Esophagus mucosa (tissue), 1 donor: ENCODE data around the gene MGMT. TPM values are rescaled to one million over a fixed set of nuclear protein-coding genes. Genes with fewer than 3 reads are reported as not detected.

Experiments used
- ATAC-seq: fragments of 200-7000 bp; cut with Tn5 transposase; one replicate; pipeline ENCODE4 v1.9.1; 2020
- total RNA-seq: library from RNA; stranded (reverse); gene quantifications from one replicate; pipeline ENCODE4 v1.2.4, GENCODE V29; 2023
- donor health status: DM: yes; HTN: yes; CAD: no.

MGMT gene
- total RNA-seq, 1 donor from 2014 or later, result 16.5 TPM

DNA sequence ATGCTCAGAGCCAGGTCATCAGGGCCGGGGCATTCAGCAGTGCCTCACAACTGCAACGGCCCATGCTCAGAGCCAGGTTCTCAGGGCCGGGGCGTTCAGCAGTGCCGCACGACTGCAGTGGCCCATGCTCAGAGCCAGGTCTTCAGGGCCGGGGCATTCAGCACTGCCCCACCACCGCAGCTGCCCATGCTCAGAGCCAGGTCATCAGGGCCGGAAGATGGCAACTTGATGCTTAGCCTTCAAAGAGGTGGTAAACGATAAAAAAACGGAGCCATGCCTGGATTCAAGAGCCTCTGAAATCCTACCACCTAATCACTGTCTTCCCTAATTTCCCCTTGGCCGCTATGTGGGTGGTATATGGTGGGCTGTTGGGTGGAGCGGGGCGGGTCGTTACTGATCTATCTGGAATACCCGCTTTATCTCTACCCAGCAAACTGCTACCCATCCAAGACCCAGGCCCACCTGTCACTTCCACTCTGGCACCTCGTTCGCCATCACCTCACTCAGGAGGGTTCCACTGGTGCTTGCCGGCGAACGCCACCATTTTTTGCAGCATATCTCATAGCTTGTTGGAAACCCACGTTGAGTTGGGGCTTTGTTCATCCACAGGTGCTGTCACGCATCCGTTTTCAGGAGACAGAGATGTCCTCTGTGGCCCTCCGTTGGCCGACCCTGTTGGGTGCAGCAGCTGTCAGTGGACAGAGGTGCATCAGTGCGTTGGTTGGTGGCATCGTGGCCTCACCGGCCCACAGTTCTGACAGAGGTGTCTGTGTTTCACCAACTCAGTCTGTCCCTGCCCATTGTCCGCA, 275.9 kb downstream of the MGMT start:
- no peak for ATAC-seq

DNA sequence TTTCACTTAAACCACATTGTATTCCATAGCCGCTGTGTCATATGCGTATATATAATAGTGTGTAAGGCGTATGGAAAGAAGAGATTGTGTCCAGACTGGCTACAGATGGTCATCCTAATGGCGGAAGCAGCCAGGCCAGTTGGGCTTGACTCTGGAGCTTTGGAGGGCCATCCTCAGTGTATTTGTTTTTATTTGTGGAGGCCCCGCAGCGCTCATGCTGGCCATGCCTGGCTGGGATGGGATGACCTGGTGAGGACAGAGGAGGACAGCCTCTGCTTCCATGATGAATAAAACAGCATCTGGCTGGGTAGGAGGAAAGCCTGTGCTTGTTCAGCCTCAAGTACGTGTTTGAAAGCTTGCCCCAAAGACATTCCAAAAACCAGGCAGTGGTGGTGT, 276.7 kb downstream of the MGMT start:
- no peak for ATAC-seq

DNA sequence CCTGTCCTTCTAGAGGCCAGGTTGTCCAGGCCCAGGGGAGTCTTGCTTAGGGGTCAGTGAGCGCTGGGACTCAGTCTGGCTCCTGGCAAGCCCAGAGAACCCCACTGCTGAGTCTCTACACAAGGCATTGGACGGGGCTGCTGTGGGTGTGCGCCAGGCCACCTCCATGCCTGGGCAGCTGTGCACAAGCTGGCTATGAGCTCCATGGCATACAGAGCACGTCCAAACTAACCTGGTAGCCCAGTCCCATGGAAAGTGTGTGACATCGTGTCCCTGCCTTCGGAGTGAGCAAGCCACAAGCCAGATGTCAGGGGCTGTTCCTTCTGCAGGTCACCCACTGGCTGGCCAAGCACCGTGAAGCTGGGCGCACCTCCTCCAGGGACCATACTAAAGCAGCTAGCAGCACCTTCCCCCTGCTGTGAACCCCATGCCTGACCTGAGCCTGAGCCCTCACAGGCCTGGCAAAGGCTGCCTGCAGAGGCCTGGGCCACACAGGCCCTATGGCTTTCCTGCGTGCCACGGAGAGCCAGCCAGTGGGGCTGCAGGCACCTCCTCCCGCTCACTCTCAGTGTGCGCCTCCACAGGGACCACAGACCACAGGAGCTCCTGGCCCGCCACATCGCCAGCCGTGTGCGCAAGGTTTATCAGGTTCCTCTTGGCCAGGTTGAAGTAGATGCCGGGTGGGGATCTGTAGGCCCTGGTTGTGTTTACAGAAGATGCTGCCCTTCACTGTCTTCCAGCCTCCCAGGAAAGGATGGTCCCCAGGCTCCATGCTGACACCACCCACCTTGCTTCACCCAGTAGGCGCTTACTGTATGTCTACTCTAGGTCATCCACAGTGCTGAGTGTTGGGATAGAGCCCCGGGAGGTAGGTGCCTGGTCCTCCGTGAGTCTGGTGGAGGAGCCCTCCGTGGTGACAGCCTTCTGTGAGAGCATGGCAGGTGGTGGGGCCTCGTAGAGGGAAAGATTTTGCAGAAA, 277.4 kb downstream of the MGMT start:
- no peak for ATAC-seq

DNA sequence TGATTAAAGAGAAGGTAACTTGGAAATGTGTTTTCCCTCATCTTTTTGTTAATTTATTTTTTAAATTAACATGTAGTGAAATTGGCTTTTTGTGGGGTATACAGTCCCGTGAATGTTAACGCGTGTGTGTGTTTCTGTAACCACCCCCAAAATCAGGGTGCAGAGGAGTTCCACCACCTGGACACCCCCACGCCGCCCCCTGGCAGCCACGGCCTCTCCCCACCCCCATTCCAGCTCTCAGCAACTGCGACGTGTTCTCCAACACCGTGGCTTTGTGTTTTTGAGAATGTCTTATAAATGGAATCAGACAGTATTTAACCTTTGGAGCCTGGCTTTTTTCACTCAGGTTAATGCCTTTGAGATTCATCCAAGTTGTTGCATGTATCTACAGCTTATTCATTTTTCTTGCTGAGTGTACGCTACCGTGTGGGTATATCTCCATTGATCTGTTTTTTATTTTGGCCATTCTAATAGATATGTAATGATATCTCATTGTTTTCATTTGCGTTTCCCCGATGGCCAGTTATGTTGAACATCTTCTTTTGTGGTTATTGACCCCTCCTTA, 278.2 kb downstream of the MGMT start:
- ATAC-seq, result no peak

DNA sequence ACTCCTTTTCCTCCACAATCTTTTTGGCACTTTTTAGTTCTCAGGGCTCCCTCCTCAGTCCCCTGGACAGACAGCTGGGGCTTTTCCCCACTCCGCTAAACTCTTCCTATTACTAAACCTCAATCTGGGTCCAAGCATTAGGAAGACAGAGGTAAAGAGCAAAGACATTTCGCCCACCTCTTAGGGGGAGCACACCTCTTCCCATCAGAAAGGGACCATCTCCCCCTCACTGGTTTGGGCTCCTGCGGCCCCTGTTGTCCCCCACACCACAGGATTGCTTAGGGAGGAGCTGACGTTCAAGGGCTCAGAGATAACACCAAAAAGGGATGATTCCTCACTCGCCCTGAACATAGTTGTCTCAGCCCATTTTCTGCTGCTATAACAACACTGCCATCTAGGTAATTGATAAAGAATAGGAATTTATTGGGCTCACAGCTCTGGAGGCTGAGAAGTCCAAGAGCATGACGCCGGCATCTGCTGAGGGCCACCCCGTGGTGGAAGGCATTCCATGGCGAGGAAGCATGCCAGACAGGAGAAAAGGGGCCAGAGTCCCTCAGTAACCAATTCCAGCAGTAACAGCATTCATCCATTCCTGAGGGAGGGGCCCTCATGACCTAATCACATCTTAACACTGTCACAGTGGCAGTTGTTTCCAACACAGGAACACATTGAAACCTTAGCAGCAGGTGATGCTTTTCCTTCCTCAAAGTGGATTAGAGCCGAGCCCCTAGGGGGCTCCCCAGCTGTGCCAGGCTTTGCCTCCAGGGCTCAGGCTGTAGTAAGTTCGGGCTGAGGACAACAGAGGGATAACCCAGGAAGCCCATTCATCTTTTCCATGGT, 287.4 kb downstream of the MGMT start:
- ATAC-seq, result no peak

DNA sequence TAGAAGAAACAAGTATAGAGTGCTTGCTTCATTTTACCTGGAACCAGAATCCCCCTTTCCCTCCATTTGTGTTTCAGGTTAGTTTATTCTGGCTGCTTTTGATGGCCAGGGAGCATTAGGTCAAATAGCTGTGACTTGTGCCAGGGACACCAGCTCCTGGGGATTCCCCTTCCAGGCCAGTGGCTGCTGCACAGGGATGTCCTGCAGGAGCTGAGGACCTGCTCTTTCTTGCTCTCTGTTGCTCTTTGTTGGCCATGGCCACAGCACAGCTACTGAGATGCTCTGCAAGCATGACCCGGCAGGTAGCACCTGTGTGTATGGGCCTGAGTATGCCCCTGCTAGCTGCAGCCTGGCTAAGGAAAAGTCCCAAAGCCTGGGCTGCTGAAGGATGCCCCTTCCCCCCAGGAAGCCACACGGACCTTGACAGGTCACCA, 288.1 kb downstream of the MGMT start:
- ATAC-seq, result no peak

DNA sequence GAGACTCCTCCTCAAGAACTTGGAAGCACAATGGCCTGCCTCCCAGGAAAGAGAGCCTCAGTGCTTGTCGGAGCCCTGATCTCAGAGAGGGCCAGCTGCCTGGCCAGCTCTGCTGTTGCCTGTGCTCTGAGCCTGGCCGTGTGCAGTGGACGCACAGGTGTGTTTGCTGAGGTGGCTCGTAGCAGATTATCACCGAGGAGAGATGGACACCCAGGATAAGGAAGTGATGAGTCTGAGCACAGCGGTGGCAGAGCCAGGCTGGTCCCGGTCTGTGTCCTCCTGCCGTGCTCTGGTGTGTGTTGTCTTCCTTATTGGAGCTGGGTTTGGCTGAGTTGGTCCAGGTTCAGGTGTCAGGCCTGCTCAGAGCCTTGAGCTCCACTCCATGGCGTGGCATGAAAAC, 288.6 kb downstream of the MGMT start:
- no peak for ATAC-seq

DNA sequence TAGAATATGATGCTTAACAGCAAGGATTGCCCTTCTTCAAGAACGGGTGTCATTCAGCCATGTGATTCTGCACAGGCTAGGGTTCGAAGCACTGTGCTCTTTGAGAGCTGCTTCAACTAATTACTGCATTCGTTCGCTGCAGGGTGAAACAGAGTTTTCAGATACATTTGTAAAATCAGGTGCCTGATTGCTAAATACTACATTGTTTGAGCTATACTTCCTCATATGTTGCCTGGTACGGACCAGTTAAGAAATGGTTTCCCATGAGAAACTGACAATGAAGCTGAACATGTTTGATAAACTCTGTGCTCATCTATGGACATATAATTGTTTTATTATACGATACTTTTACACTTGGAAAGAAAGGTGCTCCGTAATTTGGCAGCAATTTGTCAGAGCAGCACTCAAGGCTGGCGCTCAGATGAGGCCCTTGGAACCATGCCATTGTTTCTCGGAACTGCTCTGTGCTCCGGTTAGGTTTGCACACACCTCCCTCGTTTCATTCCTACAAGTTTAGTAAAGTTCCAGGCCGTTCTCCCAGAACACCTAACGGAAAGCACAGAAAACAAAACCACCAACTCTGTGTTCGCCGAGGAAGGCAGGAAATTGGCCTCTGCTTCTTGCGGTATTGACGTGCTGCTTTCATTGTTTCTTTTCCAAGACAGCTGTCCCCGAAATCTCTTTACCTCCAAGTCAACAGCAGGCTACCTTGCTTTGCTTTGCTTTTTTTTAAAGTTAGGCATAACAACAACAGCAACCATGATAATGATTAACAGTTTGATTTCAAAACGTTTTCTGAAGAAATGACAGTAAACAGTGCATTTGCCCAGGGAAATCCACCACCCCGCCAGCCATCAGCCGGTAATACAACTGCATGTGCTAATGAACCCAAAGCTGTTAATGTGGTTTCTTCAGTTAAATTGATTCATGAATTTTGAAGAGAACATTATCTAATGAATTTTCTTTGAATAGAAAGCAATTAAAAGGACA, 290.2 kb downstream of the MGMT start:
- no peak for ATAC-seq

DNA sequence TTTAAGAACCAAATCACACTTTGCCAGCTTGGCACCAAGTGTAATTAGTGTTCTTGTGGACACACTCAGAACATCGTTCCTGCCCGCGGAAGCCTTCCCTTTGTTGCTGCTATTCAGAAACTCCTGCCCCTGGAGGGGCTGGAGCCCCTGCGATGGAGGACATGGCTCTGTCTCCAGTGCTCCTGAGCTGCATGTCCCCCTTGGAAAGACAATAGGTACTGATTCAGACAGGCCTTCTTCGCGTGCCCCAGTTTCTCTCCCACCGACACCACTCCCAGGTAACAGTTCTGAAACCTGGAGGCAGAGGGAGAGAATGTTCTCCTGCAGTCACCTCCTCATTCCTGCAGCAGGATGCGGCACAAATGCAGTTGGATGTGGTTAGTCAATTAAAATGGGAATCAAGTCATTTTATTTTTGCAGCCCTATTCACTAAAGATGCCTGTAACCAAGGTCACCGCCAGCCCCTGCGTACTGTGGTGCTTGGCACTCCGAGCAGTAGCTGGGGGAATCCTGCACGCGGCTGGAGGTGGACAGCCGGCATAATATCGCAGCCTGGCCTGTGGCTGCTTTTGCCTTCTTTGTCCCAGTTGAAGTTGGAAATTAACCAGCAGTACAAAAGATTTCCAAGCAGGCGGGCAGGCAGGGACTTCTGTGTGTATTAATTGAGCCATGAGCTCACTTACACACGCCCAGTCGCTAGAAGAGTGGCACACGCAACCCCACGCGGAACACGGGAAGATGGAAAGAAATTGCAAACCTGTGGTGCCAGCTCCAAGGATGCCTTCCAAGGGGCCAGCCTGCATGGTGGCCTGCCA, 291.4 kb downstream of the MGMT start:
- ATAC-seq, result no peak

DNA sequence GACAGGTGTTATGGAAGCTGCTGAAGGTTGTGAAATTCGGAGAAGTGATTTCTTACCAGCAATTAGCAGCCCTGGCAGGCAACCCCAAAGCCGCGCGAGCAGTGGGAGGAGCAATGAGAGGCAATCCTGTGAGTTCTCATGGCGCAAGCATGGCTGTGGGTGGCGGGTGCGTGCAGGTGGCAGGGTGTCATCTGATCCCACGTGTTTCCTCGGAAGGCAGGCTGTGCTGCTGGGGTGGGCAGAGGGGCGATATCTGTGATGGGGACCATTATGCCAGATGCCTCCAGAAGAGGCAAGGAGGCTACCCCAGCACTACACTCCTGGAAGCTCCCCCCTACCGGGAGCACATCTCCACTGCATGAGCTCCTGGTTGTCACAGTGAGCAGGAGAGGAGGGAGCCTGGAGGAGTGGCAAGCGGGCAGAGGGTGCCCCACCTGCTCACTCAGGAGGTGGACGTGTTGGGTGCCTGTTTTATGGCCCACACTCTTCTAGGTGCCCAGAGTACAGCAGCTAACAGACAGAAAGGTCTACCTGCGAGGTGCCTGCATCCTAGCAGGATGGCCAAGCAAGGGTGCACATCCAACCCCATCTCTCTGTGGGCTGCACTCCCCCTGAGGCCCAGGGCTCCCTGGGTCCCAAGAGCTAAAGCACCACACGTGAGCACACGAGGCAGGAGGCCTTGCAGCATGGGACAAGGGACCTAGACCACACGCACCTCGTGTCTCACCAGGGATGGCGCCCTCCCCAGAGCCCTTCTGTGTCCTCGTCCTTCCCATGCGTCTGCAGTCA, 292.4 kb downstream of the MGMT start:
- no peak for ATAC-seq

DNA sequence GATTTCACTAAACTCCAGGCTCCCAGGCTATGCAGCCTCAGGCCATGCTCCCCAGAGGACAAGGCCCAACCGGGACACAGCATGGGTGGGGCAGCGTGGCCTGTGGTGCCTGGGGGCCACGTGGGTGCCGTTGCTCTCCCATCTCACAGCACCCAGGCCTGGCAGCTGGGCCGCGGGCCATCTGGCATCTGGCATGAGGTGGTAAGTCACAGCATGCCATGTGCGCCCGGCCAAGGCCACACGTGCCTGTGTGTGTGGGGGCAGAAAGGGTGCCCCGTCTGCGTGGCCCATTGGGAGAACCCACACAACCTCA, 292.9 kb downstream of the MGMT start:
- ATAC-seq, result no peak

DNA sequence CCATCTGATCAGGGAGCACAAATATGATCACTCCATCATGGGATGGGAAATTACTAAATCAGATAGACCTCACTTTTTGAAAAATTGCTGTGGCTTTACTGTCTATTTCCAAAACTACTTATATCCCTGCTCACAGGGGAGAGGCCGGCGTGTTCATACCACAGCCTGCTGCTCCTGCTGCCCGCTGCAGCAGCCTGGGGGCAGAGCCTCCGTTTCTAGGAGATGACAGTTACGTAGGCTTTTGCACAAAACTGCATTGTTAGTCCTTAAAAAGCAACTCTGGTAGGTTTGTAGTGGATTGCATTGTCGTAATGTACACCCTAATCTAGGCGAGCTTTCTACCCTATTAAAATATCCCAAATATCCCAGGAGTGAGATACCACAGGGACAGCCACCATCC, 293.4 kb downstream of the MGMT start:
- ATAC-seq, result no peak

DNA sequence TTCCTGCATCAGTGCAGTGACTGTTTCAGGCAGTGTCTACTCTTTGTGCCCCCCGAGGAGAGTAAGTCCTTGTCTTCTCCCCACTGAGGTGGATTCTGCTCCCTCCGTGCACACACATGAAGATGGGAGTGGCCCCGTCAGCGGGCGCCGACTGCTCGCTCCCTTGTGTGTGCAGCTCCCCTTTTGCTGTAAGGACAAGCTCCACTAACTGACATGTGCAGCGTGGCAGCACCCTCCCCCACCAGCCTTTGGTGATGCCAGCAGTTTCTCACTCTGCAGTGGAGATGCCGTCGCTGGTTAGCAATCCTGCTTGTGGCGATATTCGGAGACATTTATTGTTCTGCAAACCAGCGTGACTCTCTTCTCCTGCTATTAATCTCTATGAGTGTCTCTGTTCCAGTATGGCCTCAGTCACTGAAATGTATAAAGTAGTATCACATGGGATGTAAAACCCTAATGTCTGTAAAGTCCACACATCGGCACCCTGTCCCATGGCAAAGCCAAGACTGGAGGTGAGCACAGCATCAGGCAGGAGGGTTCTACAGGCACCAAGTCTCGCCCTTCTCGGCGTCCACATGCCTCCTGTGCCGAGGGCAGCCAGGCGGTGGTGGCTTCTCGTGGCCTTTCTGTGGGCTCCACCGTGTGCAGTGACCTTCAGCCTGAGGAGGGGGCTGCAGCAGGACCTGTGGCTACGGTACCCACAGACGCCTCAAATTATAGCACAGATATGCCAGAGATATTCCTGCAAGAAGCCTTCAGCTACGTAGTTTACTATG, 294.3 kb downstream of the MGMT start:
- no peak for ATAC-seq

DNA sequence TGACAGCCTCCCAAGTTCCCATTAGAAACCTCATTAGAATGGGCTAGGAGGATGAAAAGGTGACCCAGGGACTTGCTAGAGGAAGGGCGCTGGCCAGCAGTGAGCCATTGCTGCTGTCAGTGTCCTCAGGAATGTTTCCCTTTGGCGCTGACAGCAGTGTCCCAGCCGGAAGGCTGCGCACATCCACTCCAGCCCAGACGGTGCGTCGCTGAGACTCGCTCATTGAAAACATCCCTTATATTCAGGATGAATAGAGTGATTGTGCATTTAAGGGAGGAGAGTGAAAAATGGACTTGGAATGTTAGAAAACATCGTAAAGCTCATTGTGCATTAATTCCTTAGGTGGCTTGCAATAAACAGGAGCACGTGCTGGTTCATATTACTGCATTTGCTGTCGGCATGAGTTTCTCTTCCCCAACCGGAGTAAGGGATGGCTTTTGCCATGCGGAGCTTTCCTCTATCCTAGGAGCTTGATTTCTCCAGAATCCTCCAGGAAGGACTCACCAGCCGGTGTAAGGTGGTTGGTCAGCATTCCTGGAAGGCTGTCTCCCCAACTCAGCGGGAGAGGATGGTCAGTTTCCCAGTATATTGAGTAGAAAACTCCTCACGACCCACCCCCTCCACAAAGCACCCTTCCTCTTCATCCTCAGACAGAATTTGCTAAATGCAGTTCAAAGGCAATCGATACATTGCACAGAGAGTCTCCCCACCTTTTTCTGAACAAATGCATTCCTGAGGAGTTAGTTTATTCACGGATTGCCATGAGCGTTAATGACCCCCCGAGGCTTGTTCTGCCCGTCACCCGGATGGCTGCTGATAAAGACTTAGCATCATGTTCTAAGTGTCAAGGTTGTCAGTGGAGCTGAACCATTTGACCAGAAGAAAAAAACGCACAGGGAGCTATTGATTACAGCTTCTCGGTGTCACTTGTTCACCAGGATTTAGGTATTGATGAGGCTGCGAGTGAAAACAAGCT, 295.2 kb downstream of the MGMT start:
- no peak for ATAC-seq

DNA sequence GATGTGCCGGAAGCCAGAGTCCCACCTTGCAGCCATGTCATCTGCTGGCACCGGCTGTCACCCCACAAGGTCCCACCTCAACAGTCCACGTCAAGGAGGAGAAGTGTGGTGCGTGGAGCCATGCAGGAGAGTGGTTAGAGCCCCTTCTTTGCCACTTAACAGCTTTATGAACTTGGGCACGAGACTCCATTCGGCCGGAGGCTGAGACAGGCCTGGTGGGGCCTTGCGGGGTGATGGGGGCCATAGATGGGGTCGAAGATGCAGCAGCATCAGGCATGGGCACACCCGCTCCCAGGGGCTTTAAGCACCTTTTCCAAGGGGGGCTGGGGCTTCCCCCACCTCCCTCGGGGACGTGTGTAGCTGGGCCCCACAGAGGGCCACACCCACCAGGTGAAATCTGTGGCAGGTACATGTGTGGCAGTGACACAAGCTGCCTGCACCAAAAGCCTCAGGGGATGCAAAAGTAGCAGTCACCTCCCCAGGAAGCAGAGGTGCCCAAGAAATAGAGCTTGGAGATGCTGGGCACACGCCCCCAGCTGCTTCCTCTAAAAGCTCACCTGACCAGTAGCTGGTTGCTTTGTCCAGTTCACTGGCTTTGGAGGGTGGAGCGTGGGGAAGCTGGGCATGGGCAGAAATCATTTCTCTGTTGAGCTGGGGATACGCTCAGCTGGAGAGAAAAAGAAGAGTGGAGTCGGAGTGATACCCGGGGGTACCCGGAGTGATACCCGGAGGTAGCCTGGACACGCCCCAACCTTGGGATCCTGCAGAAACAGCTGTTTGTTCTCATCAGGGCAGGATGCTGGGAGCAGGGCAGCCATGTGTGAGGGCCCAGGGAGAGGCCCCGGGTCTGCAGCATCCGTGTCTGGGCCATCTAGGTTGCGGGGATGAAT, 297.2 kb downstream of the MGMT start:
- no peak for ATAC-seq
